NCI-H2029 (cell line): Measurements from ENCODE around the gene BASP1.
"Not testable (repeated sequence)": the region's sequence is repeated elsewhere in the genome, so short reads cannot be mapped to it uniquely, and the experiment has no call there.

Experiments used
- DNase-seq: peaks from one replicate; lab custom pipeline; 2025; lab: John Stamatoyannopoulos, UW

Gene BASP1

GRCh38 chr5:17319095-17319494, 101.7 kb downstream of the BASP1 start:
- DNase-seq = not testable (repeated sequence)

GRCh38 chr5:17325770-17326599, 108.6 kb downstream of the BASP1 start:
- no peak for DNase-seq
